SK-N-SH (cell line): ENCODE results near the gene TUBGCP3. TPM values are rescaled to one million over a fixed set of nuclear protein-coding genes. Genes with fewer than 3 reads are reported as not detected.

Experiments
- CTCF ChIA-PET: fragments of 300-600, 350-600 bp; formaldehyde crosslinking; extraction: SDS; loops from one replicate; lab custom pipeline; 2021; lab: Yijun Ruan, JAX
- POLR2A ChIA-PET: fragments of 350-600 bp; sonication (Branson Sonifier 250); formaldehyde crosslinking; extraction: SDS; loops from one replicate; lab custom pipeline; 2020; ENCODE audit warnings: antibody characterized with exemption, inconsistent platforms; lab: Yijun Ruan, JAX
- DNase-seq: peaks from one replicate; pipeline ENCODE4 v3.0.0; 2012
- H2AFZ ChIP-seq: fragments of 200-600 bp; sonication (generic); 2 replicates; pipeline ENCODE4 v1.8.1; 2016; ENCODE audit warnings: antibody characterized with exemption, mild to moderate bottlenecking, low read depth
- H3F3A ChIP-seq: fragments of 200-600 bp; sonication (generic); replicated peaks from 2 replicates; pipeline ENCODE3; 2016; ENCODE audit warnings: antibody characterized with exemption, mild to moderate bottlenecking; ENCODE audit not compliant: insufficient read depth
- H3K27ac ChIP-seq, 2 experiments: fragments of 200-500 bp in 1 of 2; fragments of 200-600 bp in 1 of 2; sonication (Bioruptor generic) in 1 of 2; sonication (generic), shearing (Covaris generic) in 1 of 2; 2 replicates each; pipeline versions ENCODE4 v1.5.1 to v1.6.1; 2014 to 2016; ENCODE audit warnings: low read depth in 2 of 2, inconsistent platforms in 1 of 2, low read length in 1 of 2, mild to moderate bottlenecking in 1 of 2, mixed read lengths in 1 of 2
- H3K27me3 ChIP-seq: fragments of 200-600 bp; sonication (generic), shearing (Covaris generic); 2 replicates; pipeline ENCODE4 v1.6.1; 2016; ENCODE audit warnings: mixed run types; ENCODE audit not compliant: insufficient read depth
- H3K36me3 ChIP-seq, 2 experiments: fragments of 200-500 bp in 1 of 2; fragments of 200-600 bp in 1 of 2; sonication (Bioruptor generic) in 1 of 2; sonication (generic) in 1 of 2; replicated peaks in 1 of 2; 2 replicates each; pipeline versions ENCODE3 to v1.5.1; 2014 to 2016; ENCODE audit warnings: low read length in 1 of 2, mild to moderate bottlenecking in 1 of 2; ENCODE audit not compliant: insufficient read depth in 2 of 2, control insufficient read depth in 1 of 2
- H3K4me1 ChIP-seq, 2 experiments: fragments of 200-500 bp in 1 of 2; fragments of 200-600 bp in 1 of 2; sonication (Bioruptor generic) in 1 of 2; sonication (generic), shearing (Covaris generic) in 1 of 2; 2 replicates each; pipeline versions ENCODE4 v1.5.1 to v1.6.1; 2014 to 2016; ENCODE audit warnings: low read depth in 1 of 2, low read length in 1 of 2, mixed run types in 1 of 2; ENCODE audit not compliant: insufficient read depth in 2 of 2, control insufficient read depth in 1 of 2
- H3K4me2 ChIP-seq: fragments of 200-600 bp; sonication (generic), shearing (Covaris generic); 2 replicates; pipeline ENCODE4 v1.6.1; 2017; ENCODE audit warnings: mixed run types
- H3K4me3 ChIP-seq, 2 experiments: fragments of 200-500 bp in 1 of 2; fragments of 200-600 bp in 1 of 2; sonication (Bioruptor generic) in 1 of 2; sonication (generic), shearing (Covaris generic) in 1 of 2; 2 replicates each; pipeline versions ENCODE4 v1.5.1 to v1.8.1; 2014 to 2016; ENCODE audit warnings: low read depth in 2 of 2, inconsistent platforms in 1 of 2, low read length in 1 of 2, mild to moderate bottlenecking in 1 of 2, mixed read lengths in 1 of 2, moderate library complexity in 1 of 2
- H3K79me2 ChIP-seq: fragments of 200-600 bp; sonication (generic); 2 replicates; pipeline ENCODE4 v1.8.1; 2017; ENCODE audit warnings: mild to moderate bottlenecking; ENCODE audit not compliant: insufficient read depth
- H3K9ac ChIP-seq: fragments of 200-600 bp; sonication (generic); 2 replicates; pipeline ENCODE4 v1.6.1; 2017; ENCODE audit warnings: mixed run types
- H3K9me2 ChIP-seq: fragments of 200-600 bp; sonication (generic); 2 replicates; pipeline ENCODE4 v1.6.1; 2017; ENCODE audit warnings: mixed run types
- H3K9me3 ChIP-seq: fragments of 200-600 bp; sonication (generic); 2 replicates; pipeline ENCODE4 v1.6.1; 2017; ENCODE audit warnings: mixed run types, mild to moderate bottlenecking, moderate library complexity
- H4K20me1 ChIP-seq: fragments of 200-600 bp; sonication (generic); 2 replicates; pipeline ENCODE4 v1.6.1; 2017; ENCODE audit warnings: mild to moderate bottlenecking, mixed run types; ENCODE audit not compliant: insufficient read depth
- CTCF ChIP-seq: fragments of 200-600 bp; sonication (generic); IDR thresholded peaks from 2 replicates; pipeline ENCODE4 v1.6.1; 2017; ENCODE audit warnings: antibody characterized with exemption, mild to moderate bottlenecking, moderate library complexity
- EP300 ChIP-seq, 2 experiments: IDR thresholded peaks; 2 replicates each; pipeline versions ENCODE4 v1.4.0 to v1.6.1; 2012; ENCODE audit warnings: borderline replicate concordance in 1 of 2, low read depth in 1 of 2, low read length in 1 of 2
- IRF3 ChIP-seq: fragments of 150-350 bp; IDR thresholded peaks from 2 replicates; pipeline ENCODE4 v1.6.1; 2016; ENCODE audit warnings: mild to moderate bottlenecking, low read depth, low read length
- JUND ChIP-seq: IDR thresholded peaks from 2 replicates; pipeline ENCODE4 v1.4.0; 2012
- MEF2A ChIP-seq: IDR thresholded peaks from 2 replicates; pipeline ENCODE4 v1.4.0; 2012; ENCODE audit warnings: low read depth, borderline replicate concordance
- MXI1 ChIP-seq: IDR thresholded peaks from 2 replicates; pipeline ENCODE4 v1.6.1; 2012; ENCODE audit warnings: mild to moderate bottlenecking, low read depth, low read length, improper control_type of control experiment
- NFIC ChIP-seq: IDR thresholded peaks from 2 replicates; pipeline ENCODE4 v1.4.0; 2012; ENCODE audit warnings: borderline replicate concordance
- PBX3 ChIP-seq: IDR thresholded peaks from 2 replicates; pipeline ENCODE4; 2012
- POLR2AphosphoS5 ChIP-seq: IDR thresholded peaks from 2 replicates; pipeline ENCODE4 v1.6.1; 2012; ENCODE audit warnings: low read depth, low read length
- RAD21 ChIP-seq: IDR thresholded peaks from 2 replicates; pipeline ENCODE4 v1.6.1; 2012; ENCODE audit warnings: mild to moderate bottlenecking, low read length
- REST ChIP-seq: IDR thresholded peaks from 2 replicates; pipeline ENCODE4 v1.6.1; 2012; ENCODE audit warnings: mild to moderate bottlenecking, low read depth, low read length, moderate library complexity
- RXRA ChIP-seq: IDR thresholded peaks from 2 replicates; pipeline ENCODE4 v1.4.0; 2012; ENCODE audit warnings: low read depth, mild to moderate bottlenecking, borderline replicate concordance
- SMC3 ChIP-seq: IDR thresholded peaks from 2 replicates; pipeline ENCODE4 v1.6.1; 2012; ENCODE audit warnings: low read depth, low read length, improper control_type of control experiment
- TCF12 ChIP-seq: IDR thresholded peaks from 2 replicates; pipeline ENCODE4 v1.4.0; 2012
- TEAD4 ChIP-seq: IDR thresholded peaks from 2 replicates; pipeline ENCODE4 v1.4.0; 2012; ENCODE audit warnings: mild to moderate bottlenecking, borderline replicate concordance; ENCODE audit not compliant: insufficient read depth
- ZBTB33 ChIP-seq: IDR thresholded peaks from 2 replicates; pipeline ENCODE4 v1.4.0; 2012; ENCODE audit warnings: low read depth, borderline replicate concordance
- WGBS: methylation state at CpG from one replicate; pipeline ENCODE4 v1.1.6; 2017; ENCODE audit warnings: low lambda C conversion rate; 5-methylcytosine and 5-hydroxymethylcytosine counted together
- polyA plus RNA-seq, 3 experiments: library from polyadenylated mRNA; depleted of rRNA; stranded (reverse); fragments of >200 nt; gene quantifications; 2 replicates each; pipeline ENCODE4 v1.2.3, GENCODE V29; 2012

The TUBGCP3 gene
- polyA plus RNA-seq, 1 of the 3 experiments (the other 2 are of a cell fraction) = 16.8 TPM

GRCh38 chr13:112601371-112601770, 13.4 kb upstream of the TUBGCP3 start (continued):
- TF ChIP-seq PBX3 = no peak
- TF ChIP-seq IRF3 = no peak
- no peak for TF ChIP-seq SMC3
- no peak for TF ChIP-seq TCF12
- no peak for TF ChIP-seq REST
- no peak for TF ChIP-seq TEAD4
- no peak for TF ChIP-seq MXI1
- no peak for TF ChIP-seq NFIC
- no peak for TF ChIP-seq RAD21

- H2AFZ ChIP-seq = no peak overlapping the region
- no peaks in the 10 kb centered on the region for H3K79me2 ChIP-seq
- H3K36me3 ChIP-seq = no peaks in the 10 kb centered on the region
- no peaks in the 10 kb centered on the region for H3K9me2 ChIP-seq
- ChIA-PET POLR2A (no interaction called here), CTCF (interaction anchor here (0.8 to 1.5 kb wide), 2 partner anchors 10 kb away, joined by 3 read pairs; no protein-coding TSS in a partner anchor)
- H3K4me2 ChIP-seq = no peak overlapping the region
- no peaks in the 10 kb centered on the region for H3K9me3 ChIP-seq
- H3K9ac ChIP-seq = no peak overlapping the region
- H3F3A ChIP-seq = no peaks in the 10 kb centered on the region
- no peak for TF ChIP-seq RXRA
- TF ChIP-seq EP300 (IDR thresholded peaks at IDR 0.05; ENCODE audit: borderline replicate concordance in 1 of 2, low read depth in 1 of 2, low read length in 1 of 2) = no peak
- TF ChIP-seq ZBTB33 = no peak
- TF ChIP-seq POLR2AphosphoS5 = no peak
- TF ChIP-seq TCF12 = no peak
- no peak for TF ChIP-seq MEF2A
- TF ChIP-seq JUND = no peak
- no peak for TF ChIP-seq CTCF
- H3K27ac ChIP-seq = no peak overlapping the region
- 24% methylated on average over 2 of the region's 2 CpGs for WGBS
- no peak for DNase-seq
- H3K4me1 ChIP-seq = no peaks in the 10 kb centered on the region
- H4K20me1 ChIP-seq = no peaks in the 10 kb centered on the region
- H3K4me3 ChIP-seq = no peak overlapping the region
- H3K27me3 ChIP-seq = no peaks in the 10 kb centered on the region
Measured at GRCh38 chr13:112596235-112596634, 8.3 kb upstream of the TUBGCP3 start.
